MM.1S (cell line): ENCODE data around the gene BTN2A1.

Experiments
- DNase-seq: peaks from one replicate; pipeline ENCODE4 v3.0.0-alpha.2; 2015
- H2AFZ ChIP-seq: fragments of 300-600 bp; sonication (generic); 2 replicates; pipeline ENCODE4 v1.6.0; 2016; ENCODE audit warnings: antibody characterized with exemption, low read length
- H3F3A ChIP-seq: fragments of 300-600 bp; sonication (generic); 2 replicates; pipeline ENCODE4 v1.6.1; 2016; ENCODE audit warnings: mild to moderate bottlenecking, antibody characterized with exemption, low read length, moderate library complexity, mixed read lengths; ENCODE audit not compliant: insufficient read depth
- H3K27ac ChIP-seq: fragments of 300-600 bp; sonication (generic); 2 replicates; pipeline ENCODE4 v1.5.1; 2016; ENCODE audit warnings: mild to moderate bottlenecking, low read length
- H3K27me3 ChIP-seq: fragments of 300-600 bp; sonication (generic); replicated peaks from 2 replicates; pipeline ENCODE4 v1.6.0; 2016; ENCODE audit warnings: low read length; ENCODE audit not compliant: insufficient read depth
- H3K36me3 ChIP-seq: fragments of 300-600 bp; sonication (generic); replicated peaks from 2 replicates; pipeline ENCODE4 v1.6.1; 2016; ENCODE audit warnings: mild to moderate bottlenecking, low read length, mixed read lengths; ENCODE audit not compliant: insufficient read depth
- H3K4me1 ChIP-seq: fragments of 300-600 bp; sonication (generic); 2 replicates; pipeline ENCODE4 v1.6.1; 2016; ENCODE audit warnings: low read length, mixed read lengths
- H3K4me2 ChIP-seq: fragments of 300-600 bp; sonication (generic); 2 replicates; pipeline ENCODE4 v1.6.0; 2016; ENCODE audit warnings: low read depth, low read length
- H3K4me3 ChIP-seq: fragments of 300-600 bp; sonication (generic); 2 replicates; pipeline ENCODE4 v1.5.1; 2016; ENCODE audit warnings: low read length, mixed read lengths
- H3K79me2 ChIP-seq: fragments of 300-600 bp; sonication (generic); 2 replicates; pipeline ENCODE4 v1.6.1; 2016; ENCODE audit warnings: mixed run types, low read length, mixed read lengths
- H3K9ac ChIP-seq: fragments of 300-600 bp; sonication (generic); 2 replicates; pipeline ENCODE4 v1.6.1; 2016; ENCODE audit warnings: low read length, mixed read lengths
- H3K9me2 ChIP-seq: fragments of 300-600 bp; sonication (generic); replicated peaks from 2 replicates; pipeline ENCODE4 v1.6.1; 2016; ENCODE audit warnings: mild to moderate bottlenecking, low read length, mixed read lengths; ENCODE audit not compliant: insufficient read depth
- H3K9me3 ChIP-seq: fragments of 300-600 bp; sonication (generic); replicated peaks from 2 replicates; pipeline ENCODE4 v1.6.1; 2016; ENCODE audit warnings: mild to moderate bottlenecking, low read length, mixed read lengths; ENCODE audit not compliant: insufficient read depth
- H4K20me1 ChIP-seq: fragments of 300-600 bp; sonication (generic); 2 replicates; pipeline ENCODE4 v1.6.1; 2016; ENCODE audit warnings: mild to moderate bottlenecking, low read length, moderate library complexity, mixed read lengths; ENCODE audit not compliant: insufficient read depth
- EZH2 ChIP-seq: fragments of 300-600 bp; sonication (generic); optimal IDR thresholded peaks from 2 replicates; pipeline ENCODE3; 2017; ENCODE audit warnings: low read depth, mild to moderate bottlenecking, antibody characterized with exemption, low read length, mixed read lengths
- EZH2phosphoT487 ChIP-seq: fragments of 300-600 bp; sonication (generic); IDR thresholded peaks from 2 replicates; pipeline ENCODE4 v1.6.1; 2018; ENCODE audit warnings: antibody characterized with exemption, low read length
- TF ChIP-seq, protein P1 (sequence below): fragments of 300-600 bp; sonication (generic); IDR thresholded peaks from 2 replicates; pipeline ENCODE4 v1.5.1; 2016; ENCODE audit warnings: antibody characterized with exemption, low read length, mixed read lengths

The BTN2A1 gene

DNA sequence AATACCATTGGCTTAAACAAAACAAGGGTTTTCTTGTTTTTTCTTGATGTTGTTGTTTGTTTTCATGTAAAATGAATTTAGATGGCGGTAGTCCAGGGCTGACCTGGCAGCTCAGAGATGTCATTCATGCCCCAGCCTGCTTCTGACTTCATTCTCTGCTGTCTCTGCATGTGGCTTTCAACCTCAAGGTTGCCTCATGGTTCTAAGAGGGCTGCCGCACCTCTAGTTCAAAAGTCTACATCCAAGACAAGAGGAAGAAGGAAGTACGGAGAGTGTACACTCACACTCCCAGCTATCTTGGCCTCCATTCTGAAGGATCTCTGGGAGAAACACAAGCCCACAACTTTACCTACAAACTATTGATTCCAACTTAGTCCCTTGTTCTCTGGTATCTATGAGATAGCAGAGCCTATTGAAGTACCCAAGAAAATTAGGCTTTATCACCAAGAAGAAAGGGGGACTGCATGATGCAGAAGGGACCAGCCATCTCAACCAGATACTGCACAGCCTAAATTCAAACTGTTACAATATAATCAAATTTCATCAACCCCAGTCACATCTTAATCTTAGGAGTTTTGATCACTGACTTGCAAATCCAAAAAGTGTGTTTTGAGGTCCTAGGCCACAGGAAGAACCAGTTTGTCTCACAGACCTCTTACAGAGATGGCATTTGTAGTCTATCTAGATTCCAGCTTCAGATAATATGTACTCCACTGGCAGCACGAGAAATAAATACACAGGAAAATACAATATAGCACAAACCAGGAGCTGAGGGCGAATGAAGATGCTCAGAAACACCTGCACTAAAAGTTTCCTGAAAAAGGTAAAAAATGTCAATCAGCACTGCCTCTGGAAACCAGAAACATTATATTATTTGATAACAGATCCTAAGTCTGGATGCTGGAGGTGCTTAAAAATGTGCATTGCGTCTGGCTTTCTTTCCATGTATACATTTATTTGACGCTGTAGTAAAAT lies 18.3 kb upstream of the BTN2A1 start:
- H3K9me3 ChIP-seq = no peaks in the 10 kb centered on the region
- peak overlapping the region; percentile 73 for H3K4me3 ChIP-seq
- H3K27me3 ChIP-seq = no peaks in the 10 kb centered on the region
- peak overlapping the region; percentile 91 for H3K4me2 ChIP-seq
- TF ChIP-seq EZH2 (no peak), EZH2phosphoT487 (no peak)
- TF ChIP-seq, protein P1, sequence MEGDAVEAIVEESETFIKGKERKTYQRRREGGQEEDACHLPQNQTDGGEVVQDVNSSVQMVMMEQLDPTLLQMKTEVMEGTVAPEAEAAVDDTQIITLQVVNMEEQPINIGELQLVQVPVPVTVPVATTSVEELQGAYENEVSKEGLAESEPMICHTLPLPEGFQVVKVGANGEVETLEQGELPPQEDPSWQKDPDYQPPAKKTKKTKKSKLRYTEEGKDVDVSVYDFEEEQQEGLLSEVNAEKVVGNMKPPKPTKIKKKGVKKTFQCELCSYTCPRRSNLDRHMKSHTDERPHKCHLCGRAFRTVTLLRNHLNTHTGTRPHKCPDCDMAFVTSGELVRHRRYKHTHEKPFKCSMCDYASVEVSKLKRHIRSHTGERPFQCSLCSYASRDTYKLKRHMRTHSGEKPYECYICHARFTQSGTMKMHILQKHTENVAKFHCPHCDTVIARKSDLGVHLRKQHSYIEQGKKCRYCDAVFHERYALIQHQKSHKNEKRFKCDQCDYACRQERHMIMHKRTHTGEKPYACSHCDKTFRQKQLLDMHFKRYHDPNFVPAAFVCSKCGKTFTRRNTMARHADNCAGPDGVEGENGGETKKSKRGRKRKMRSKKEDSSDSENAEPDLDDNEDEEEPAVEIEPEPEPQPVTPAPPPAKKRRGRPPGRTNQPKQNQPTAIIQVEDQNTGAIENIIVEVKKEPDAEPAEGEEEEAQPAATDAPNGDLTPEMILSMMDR = no peak
- H3K79me2 ChIP-seq = no peaks in the 10 kb centered on the region
- H3K4me1 ChIP-seq = peaks cover 7% of the 10 kb centered on the region
- H4K20me1 ChIP-seq = no peaks in the 10 kb centered on the region
- peak overlapping the region; percentile 62; the same call in 1 of the 2 replicates for H3K27ac ChIP-seq
- no peaks in the 10 kb centered on the region for H3F3A ChIP-seq
- no peaks in the 10 kb centered on the region for H3K9me2 ChIP-seq
- no peak for DNase-seq
- no peaks in the 10 kb centered on the region for H3K36me3 ChIP-seq
- peak overlapping the region; percentile 89 for H2AFZ ChIP-seq
- H3K9ac ChIP-seq = peak overlapping the region; percentile 67; the same call in 1 of the 2 replicates

DNA sequence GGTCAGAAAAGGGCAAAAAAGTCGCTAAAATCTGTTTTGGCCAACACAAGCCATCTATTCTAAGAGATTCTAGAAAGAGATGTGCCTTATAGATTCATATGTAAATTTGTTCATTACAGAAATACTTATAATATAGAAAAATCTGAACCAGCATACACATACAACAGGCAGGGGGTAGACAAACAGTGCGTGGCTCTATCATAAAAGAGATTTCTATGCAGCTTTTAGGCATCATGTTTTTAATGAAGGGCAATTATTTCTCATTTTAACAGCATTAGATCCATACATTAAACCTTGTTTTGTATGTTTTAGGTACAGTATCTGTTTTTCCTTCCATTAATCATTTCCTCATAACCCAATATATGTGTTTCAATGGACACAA lies 16.8 kb upstream of the BTN2A1 start:
- H3K36me3 ChIP-seq = no peaks in the 10 kb centered on the region
- peak overlapping the region; percentile 91 for H3K4me2 ChIP-seq
- DNase-seq = no peak
- H3K79me2 ChIP-seq = no peaks in the 10 kb centered on the region
- H3K4me1 ChIP-seq = peaks cover 13% of the 10 kb centered on the region
- TF ChIP-seq EZH2phosphoT487 (no peak), EZH2 (no peak)
- TF ChIP-seq, protein P1 = no peak
- H3K9me2 ChIP-seq = no peaks in the 10 kb centered on the region
- peak overlapping the region; percentile 73 for H3K4me3 ChIP-seq
- H3K27me3 ChIP-seq = no peaks in the 10 kb centered on the region
- H3K27ac ChIP-seq = peak overlapping the region; percentile 62; the same call in 1 of the 2 replicates
- no peaks in the 10 kb centered on the region for H4K20me1 ChIP-seq
- H3K9ac ChIP-seq = peak overlapping the region; percentile 67; the same call in 1 of the 2 replicates
- no peaks in the 10 kb centered on the region for H3F3A ChIP-seq
- peak overlapping the region; percentile 95 for H2AFZ ChIP-seq
- H3K9me3 ChIP-seq = no peaks in the 10 kb centered on the region

DNA sequence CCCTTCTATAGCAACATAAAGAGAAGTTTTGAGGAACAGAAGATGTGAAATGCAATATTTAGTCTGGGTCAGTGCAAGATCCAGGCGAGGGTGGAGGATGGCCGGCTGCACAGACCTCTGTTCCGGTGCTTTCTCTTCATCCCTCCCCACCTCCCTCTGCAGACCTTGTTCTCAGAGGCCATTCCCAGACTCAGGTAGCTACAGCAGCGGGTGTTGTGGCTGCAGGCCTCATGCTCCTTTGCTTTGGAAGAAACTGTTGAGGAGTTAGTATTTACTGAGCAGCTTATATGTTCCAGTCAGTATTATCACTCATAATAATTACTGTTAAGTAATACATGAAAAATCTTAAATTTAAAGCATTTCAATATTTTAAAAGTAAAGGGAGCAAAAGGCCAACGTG lies 15.8 kb upstream of the BTN2A1 start:
- Histone ChIP-seq H3K4me1 (peaks cover 19% of the 10 kb centered on the region), H3K9ac (no peak overlapping the region), H3K79me2 (no peaks in the 10 kb centered on the region), H4K20me1 (no peaks in the 10 kb centered on the region), H3K9me3 (no peaks in the 10 kb centered on the region), H2AFZ (no peak overlapping the region), H3K4me2 (no peak overlapping the region), H3K27ac (no peak overlapping the region), H3K27me3 (no peaks in the 10 kb centered on the region), H3K36me3 (no peaks in the 10 kb centered on the region), H3F3A (0 out of 2 replicates have a peak, but pooled peaks cover 5% of the 10 kb centered on the region), H3K9me2 (no peaks in the 10 kb centered on the region), H3K4me3 (no peak overlapping the region)
- TF ChIP-seq, protein P1 = no peak
- no peak for TF ChIP-seq EZH2phosphoT487
- no peak for TF ChIP-seq EZH2
- DNase-seq = no peak
